Mucosa of rectum (tissue), 2 donors: ENCODE data around the gene NDST3.
"Not testable (repeated sequence)": the region's sequence is repeated elsewhere in the genome, so short reads cannot be mapped to it uniquely, and the experiment has no call there.

Source experiments
- H3K27ac ChIP-seq, 2 donors: one replicate each; pipeline ENCODE4 v1.7.0; 2013; ENCODE audit warnings: inconsistent platforms in 2 of 2, low read depth in 2 of 2, low read length in 2 of 2
- H3K27me3 ChIP-seq, 2 donors: one replicate each; pipeline ENCODE4 v1.7.0; 2013; ENCODE audit warnings: low read length in 2 of 2; ENCODE audit not compliant: control insufficient read depth in 2 of 2, insufficient read depth in 2 of 2
- H3K36me3 ChIP-seq, 2 donors: one replicate each; pipeline ENCODE4 v1.7.0; 2013; ENCODE audit warnings: low read length in 2 of 2; ENCODE audit not compliant: control insufficient read depth in 2 of 2, insufficient read depth in 2 of 2
- H3K4me1 ChIP-seq, 2 donors: one replicate each; pipeline ENCODE4 v1.7.0; 2013; ENCODE audit warnings: low read length in 2 of 2, mild to moderate bottlenecking in 1 of 2; ENCODE audit not compliant: control insufficient read depth in 2 of 2, insufficient read depth in 2 of 2
- H3K4me3 ChIP-seq, 2 donors: one replicate each; pipeline ENCODE4 v1.7.0; 2013; ENCODE audit warnings: low read length in 2 of 2
- H3K9ac ChIP-seq, 2 donors: one replicate each; pipeline ENCODE4 v1.7.0; 2013; ENCODE audit warnings: low read length in 2 of 2, low read depth in 1 of 2, mild to moderate bottlenecking in 1 of 2
- H3K9me3 ChIP-seq, 2 donors: one replicate each; pipeline ENCODE4 v1.7.0; 2013; ENCODE audit warnings: low read length in 2 of 2; ENCODE audit not compliant: control insufficient read depth in 2 of 2
- donor health status: healthy.
- donor health status: Normal muscosa, but diverticular disease.

Gene NDST3

GRCh38 chr4:118287711-118288451 is 253.6 kb downstream of the NDST3 start:
- Histone ChIP-seq H3K27me3 (no peaks in the 10 kb centered on the region), H3K36me3 (peaks cover 0 to 2% of the 10 kb centered on the region in 2 donors), H3K27ac (no peak overlapping the region), H3K9me3 (no peaks in the 10 kb centered on the region), H3K4me3 (no peak overlapping the region), H3K9ac (no peak overlapping the region), H3K4me1 (no peaks in the 10 kb centered on the region)

GRCh38 chr4:118289794-118290193 is 255.5 kb downstream of the NDST3 start:
- H3K9ac ChIP-seq, result no peak overlapping the region
- no peaks in the 10 kb centered on the region for H3K27me3 ChIP-seq
- peaks cover 0 to 2% of the 10 kb centered on the region in 2 donors for H3K36me3 ChIP-seq
- H3K9me3 ChIP-seq, result no peaks in the 10 kb centered on the region
- H3K27ac ChIP-seq, result no peak overlapping the region
- no peak overlapping the region for H3K4me3 ChIP-seq
- no peaks in the 10 kb centered on the region for H3K4me1 ChIP-seq

GRCh38 chr4:118290951-118291350 is 256.7 kb downstream of the NDST3 start:
- no peak overlapping the region for H3K4me3 ChIP-seq
- H3K9ac ChIP-seq, result no peak overlapping the region
- peaks cover 0 to 2% of the 10 kb centered on the region in 2 donors for H3K36me3 ChIP-seq
- no peaks in the 10 kb centered on the region for H3K9me3 ChIP-seq
- no peaks in the 10 kb centered on the region for H3K27me3 ChIP-seq
- H3K27ac ChIP-seq, result no peak overlapping the region
- no peaks in the 10 kb centered on the region for H3K4me1 ChIP-seq

- no peak overlapping the region for H3K4me3 ChIP-seq
- no peaks in the 10 kb centered on the region for H3K36me3 ChIP-seq
- no peaks in the 10 kb centered on the region for H3K27me3 ChIP-seq
- H3K4me1 ChIP-seq, result peaks cover 0 to 2% of the 10 kb centered on the region in 2 donors
- no peak overlapping the region for H3K9ac ChIP-seq
- no peaks in the 10 kb centered on the region for H3K9me3 ChIP-seq
- no peak overlapping the region for H3K27ac ChIP-seq
Measured at GRCh38 chr4:118296729-118297128, 262.4 kb downstream of the NDST3 start.

GRCh38 chr4:118299619-118300018 is 265.3 kb downstream of the NDST3 start:
- H3K4me1 ChIP-seq, H3K36me3 ChIP-seq, H3K27me3 ChIP-seq, H3K4me3 ChIP-seq, H3K27ac ChIP-seq, H3K9ac ChIP-seq, H3K9me3 ChIP-seq: not testable (repeated sequence)

- Histone ChIP-seq H3K9ac (no peak overlapping the region), H3K4me3 (no peak overlapping the region), H3K27me3 (no peaks in the 10 kb centered on the region), H3K36me3 (peaks cover 0 to 3% of the 10 kb centered on the region in 2 donors), H3K4me1 (peaks cover 0 to 5% of the 10 kb centered on the region in 2 donors), H3K9me3 (no peaks in the 10 kb centered on the region), H3K27ac (no peak overlapping the region)
Measured at GRCh38 chr4:118307643-118308042, 273.4 kb downstream of the NDST3 start.
